ENCODE results near the gene XPO4. TPM values are rescaled to one million over a fixed set of nuclear protein-coding genes. Genes with fewer than 3 reads are reported as not detected.

XPO4 gene
- total RNA-seq, 2 experiments from 2014 or later: 32.4 to 34.5 TPM

DNA sequence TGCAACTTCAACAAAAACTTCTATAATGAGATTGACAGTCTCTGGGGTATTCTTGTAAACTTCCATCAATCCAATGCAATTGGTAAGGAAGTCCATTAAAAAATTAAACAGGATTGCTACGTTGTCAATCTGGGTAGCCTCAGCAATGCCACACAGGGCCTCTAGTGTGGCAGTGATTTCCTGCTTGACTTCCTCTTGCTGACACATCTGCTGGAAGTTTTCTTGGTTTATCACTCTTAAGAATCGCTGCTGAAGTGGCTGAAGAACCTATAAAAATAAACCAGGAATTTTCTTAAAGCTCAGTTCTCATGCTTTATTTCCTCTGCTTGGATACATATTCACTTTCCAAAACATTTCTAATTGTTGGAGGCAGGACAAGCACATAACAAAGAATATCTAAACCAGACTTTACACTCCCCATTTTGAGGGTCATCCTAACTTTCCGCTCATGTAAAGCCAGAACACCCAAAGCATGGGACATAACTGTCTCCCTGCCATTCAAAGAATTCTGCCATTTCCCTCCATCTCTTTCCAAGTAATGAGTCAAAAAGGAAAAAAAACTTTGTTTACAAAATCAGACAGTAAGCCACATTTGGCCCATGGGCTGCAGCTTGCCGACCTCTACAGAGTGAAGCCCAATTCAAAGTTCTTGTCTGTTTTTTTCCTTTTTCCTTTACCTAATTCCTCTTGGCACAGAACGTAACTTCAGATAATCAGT is 105.6 kb downstream of the XPO4 start:
- Mint-ChIP-seq H3K4me3 (no peak overlapping the region), H3K27ac (peak overlapping the region; percentile 20), H3K9me3 (no peaks in the 10 kb centered on the region), H3K4me1 (peaks cover 21% of the 10 kb centered on the region), H3K36me3 (peaks cover 19% of the 10 kb centered on the region), H3K27me3 (no peaks in the 10 kb centered on the region)
- DNase-seq: no peak

DNA sequence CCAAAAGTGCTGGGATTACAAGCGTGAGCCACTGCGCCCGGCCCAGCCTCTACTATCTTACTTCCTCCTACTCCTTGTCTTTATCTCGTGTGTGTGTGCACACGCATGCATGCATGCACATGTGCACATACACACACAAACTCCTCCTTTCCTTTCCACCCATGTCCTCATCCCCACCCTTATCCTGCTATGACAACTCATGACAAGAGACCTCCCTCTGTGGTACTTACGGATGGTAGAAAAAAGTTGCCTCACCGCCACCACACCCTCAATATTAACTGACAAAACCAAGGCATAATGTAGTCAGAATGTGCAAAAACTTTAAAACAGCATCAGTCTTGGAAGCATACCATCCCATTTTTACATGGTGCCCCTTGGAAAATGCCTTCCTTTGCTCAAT is 112.9 kb downstream of the XPO4 start:
- Mint-ChIP-seq H3K9me3 (no peaks in the 10 kb centered on the region), H3K27ac (no peak overlapping the region)

GRCh38 chr13:20788312-20788711 is 114.2 kb downstream of the XPO4 start:
- peaks cover 31% of the 10 kb centered on the region for H3K36me3 Mint-ChIP-seq
- H3K9me3 Mint-ChIP-seq: no peaks in the 10 kb centered on the region
- H3K27me3 Mint-ChIP-seq: no peaks in the 10 kb centered on the region
- no peak overlapping the region for H3K27ac Mint-ChIP-seq
- H3K4me3 Mint-ChIP-seq: no peak overlapping the region
- H3K4me1 Mint-ChIP-seq: no peaks in the 10 kb centered on the region
- DNase-seq: no peak

More for the DNA sequence above, 112.9 kb downstream of the XPO4 start:
- no peaks in the 10 kb centered on the region for H3K27me3 Mint-ChIP-seq
- H3K4me1 Mint-ChIP-seq: no peaks in the 10 kb centered on the region
- no peak overlapping the region for H3K4me3 Mint-ChIP-seq
- DNase-seq: no peak
- H3K36me3 Mint-ChIP-seq: peaks cover 27% of the 10 kb centered on the region

GRCh38 chr13:20787180-20787579 is 115.4 kb downstream of the XPO4 start:
- Mint-ChIP-seq H3K36me3 (peaks cover 30% of the 10 kb centered on the region), H3K9me3 (no peaks in the 10 kb centered on the region)

DNA sequence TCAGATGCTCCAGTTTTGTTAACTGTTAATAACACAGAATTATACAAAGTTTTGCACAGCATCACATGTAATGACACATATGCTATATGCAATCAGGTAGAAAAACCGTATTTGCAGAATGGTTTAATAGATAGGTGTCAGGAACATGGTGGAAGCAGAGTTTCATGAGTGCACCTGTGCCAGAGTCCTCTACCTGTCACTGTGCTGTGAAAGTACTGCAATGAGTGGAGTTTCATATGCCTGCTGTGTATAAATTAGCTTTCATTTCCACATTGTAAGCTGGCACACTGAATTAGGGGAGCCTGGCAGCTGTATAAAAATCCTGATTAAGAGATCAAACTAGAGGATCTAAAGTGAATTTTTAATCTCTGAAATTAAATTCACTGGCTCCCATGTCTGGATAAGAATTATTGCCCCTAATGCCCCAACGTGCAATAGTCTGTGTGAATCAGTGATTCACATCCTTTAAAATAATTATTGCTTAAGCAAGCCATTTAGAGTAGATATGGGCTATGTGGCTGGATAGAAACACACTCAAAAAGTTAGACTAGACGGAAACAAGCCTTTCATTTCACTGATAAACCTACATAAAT is 120.3 kb downstream of the XPO4 start:
- no peaks in the 10 kb centered on the region for H3K9me3 Mint-ChIP-seq
- no peak overlapping the region for H3K4me3 Mint-ChIP-seq
- no peak overlapping the region for H3K27ac Mint-ChIP-seq
- H3K36me3 Mint-ChIP-seq: peaks cover 24% of the 10 kb centered on the region
- DNase-seq: no peak
- peaks cover 18% of the 10 kb centered on the region for H3K4me1 Mint-ChIP-seq
- no peaks in the 10 kb centered on the region for H3K27me3 Mint-ChIP-seq

More at GRCh38 chr13:20787180-20787579, 115.4 kb downstream of the XPO4 start:
- Mint-ChIP-seq H3K27ac (no peak overlapping the region), H3K4me1 (peaks cover 10% of the 10 kb centered on the region), H3K27me3 (no peaks in the 10 kb centered on the region), H3K4me3 (no peak overlapping the region)
- DNase-seq: no peak

DNA sequence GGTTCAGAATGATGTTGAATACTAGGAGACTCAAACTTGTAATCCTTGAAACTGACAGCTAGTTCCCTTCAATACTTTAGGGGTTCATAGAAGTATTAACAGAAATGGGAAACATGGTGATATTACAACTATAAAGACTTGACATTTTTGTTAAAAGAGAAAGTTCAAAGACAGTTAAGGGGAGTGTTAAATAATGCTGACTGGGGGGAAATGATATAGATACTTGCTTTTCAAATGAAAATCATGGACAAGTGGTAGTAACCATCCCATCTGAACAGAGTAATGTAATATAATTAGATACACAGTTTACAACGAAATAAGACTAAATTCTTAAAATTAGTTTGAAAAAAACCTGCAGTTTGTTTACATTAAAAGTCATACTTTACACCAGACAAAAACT is 122.2 kb downstream of the XPO4 start:
- Mint-ChIP-seq H3K4me3 (no peak overlapping the region), H3K9me3 (no peaks in the 10 kb centered on the region), H3K27me3 (no peaks in the 10 kb centered on the region), H3K27ac (no peak overlapping the region), H3K36me3 (peaks cover 29% of the 10 kb centered on the region), H3K4me1 (peaks cover 20% of the 10 kb centered on the region)
- DNase-seq: no peak

GRCh38 chr13:20779405-20779804 is 123.1 kb downstream of the XPO4 start:
- Mint-ChIP-seq H3K27ac (no peak overlapping the region), H3K36me3 (peaks cover 32% of the 10 kb centered on the region), H3K27me3 (no peaks in the 10 kb centered on the region), H3K9me3 (no peaks in the 10 kb centered on the region), H3K4me3 (no peak overlapping the region), H3K4me1 (peaks cover 25% of the 10 kb centered on the region)
- no peak for DNase-seq

- no peak for DNase-seq
- Mint-ChIP-seq H3K27ac (no peak overlapping the region), H3K9me3 (no peaks in the 10 kb centered on the region), H3K4me1 (peaks cover 32% of the 10 kb centered on the region), H3K4me3 (no peak overlapping the region), H3K27me3 (peaks cover 3% of the 10 kb centered on the region), H3K36me3 (peaks cover 29% of the 10 kb centered on the region)
These were observed 124.2 kb downstream of the XPO4 start for GRCh38 chr13:20778311-20778710.

DNA sequence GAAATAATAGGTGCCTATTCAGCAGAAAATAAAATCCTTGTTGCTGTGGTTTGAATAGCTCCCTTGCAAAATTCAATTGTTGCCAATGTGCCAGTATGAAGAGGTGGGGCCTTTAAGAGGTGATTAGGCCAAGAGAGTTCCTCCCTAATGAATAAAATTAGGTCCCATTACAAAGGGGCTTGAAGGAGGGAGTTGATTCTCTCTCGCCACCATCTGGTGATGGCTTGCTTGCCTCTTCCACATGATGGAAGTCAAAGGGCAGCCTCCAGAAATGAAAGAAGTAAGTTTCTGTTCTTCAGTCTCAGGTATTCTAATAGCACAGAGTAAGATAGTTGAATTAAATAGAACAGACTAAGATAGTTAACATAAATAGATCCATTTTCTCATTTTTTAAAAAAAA is 125.8 kb downstream of the XPO4 start:
- Mint-ChIP-seq H3K27ac (no peak overlapping the region), H3K4me3 (no peak overlapping the region), H3K36me3 (peaks cover 38% of the 10 kb centered on the region), H3K9me3 (no peaks in the 10 kb centered on the region), H3K27me3 (peaks cover 3% of the 10 kb centered on the region), H3K4me1 (peaks cover 28% of the 10 kb centered on the region)
- DNase-seq: no peak

DNA sequence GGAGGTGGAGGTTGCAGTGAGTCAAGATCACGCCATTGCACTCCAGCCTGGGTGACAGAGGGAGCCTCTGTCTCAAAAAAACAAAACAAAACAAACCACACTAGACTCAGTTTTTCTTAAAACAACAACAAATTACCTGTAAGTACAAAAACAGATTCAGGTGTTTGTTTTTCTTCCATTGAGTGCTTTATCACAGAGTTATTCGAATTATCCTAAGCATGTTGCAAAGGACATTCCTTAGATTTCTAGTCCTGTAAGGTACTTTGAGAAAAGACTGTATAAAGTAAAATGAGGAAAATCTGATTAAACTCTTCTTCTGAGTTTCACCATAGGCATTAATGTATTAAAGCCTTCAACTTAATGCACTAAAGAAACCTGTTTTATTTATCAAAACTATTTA is 126.6 kb downstream of the XPO4 start:
- Mint-ChIP-seq H3K4me3 (no peak overlapping the region), H3K36me3 (peaks cover 44% of the 10 kb centered on the region), H3K27me3 (peaks cover 3% of the 10 kb centered on the region), H3K9me3 (no peaks in the 10 kb centered on the region), H3K27ac (no peak overlapping the region), H3K4me1 (peaks cover 31% of the 10 kb centered on the region)
- DNase-seq: no peak

DNA sequence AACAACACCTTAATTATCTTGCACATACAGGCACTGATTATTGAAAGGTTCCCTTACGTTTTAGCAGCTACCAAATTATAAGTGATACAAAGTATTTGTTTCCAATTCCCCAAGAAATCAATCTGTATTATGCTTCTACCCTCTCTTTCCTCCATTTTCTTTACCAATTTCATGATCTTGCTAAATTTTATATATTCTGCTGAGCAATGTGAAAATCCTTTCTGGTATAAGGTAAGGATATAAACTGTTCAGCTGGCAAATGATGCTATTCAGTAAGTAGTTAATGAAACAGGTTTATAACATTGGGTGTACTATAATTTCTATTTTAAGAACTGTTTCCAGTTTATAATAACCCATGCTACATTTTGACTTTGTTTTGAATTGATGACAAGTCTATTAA is 127.8 kb downstream of the XPO4 start:
- Mint-ChIP-seq H3K36me3 (peaks cover 55% of the 10 kb centered on the region), H3K4me1 (peaks cover 35% of the 10 kb centered on the region), H3K4me3 (peak overlapping the region; percentile 92), H3K9me3 (peaks cover 8% of the 10 kb centered on the region), H3K27ac (peak overlapping the region; percentile 16), H3K27me3 (peaks cover 3% of the 10 kb centered on the region)
- DNase-seq: no peak

DNA sequence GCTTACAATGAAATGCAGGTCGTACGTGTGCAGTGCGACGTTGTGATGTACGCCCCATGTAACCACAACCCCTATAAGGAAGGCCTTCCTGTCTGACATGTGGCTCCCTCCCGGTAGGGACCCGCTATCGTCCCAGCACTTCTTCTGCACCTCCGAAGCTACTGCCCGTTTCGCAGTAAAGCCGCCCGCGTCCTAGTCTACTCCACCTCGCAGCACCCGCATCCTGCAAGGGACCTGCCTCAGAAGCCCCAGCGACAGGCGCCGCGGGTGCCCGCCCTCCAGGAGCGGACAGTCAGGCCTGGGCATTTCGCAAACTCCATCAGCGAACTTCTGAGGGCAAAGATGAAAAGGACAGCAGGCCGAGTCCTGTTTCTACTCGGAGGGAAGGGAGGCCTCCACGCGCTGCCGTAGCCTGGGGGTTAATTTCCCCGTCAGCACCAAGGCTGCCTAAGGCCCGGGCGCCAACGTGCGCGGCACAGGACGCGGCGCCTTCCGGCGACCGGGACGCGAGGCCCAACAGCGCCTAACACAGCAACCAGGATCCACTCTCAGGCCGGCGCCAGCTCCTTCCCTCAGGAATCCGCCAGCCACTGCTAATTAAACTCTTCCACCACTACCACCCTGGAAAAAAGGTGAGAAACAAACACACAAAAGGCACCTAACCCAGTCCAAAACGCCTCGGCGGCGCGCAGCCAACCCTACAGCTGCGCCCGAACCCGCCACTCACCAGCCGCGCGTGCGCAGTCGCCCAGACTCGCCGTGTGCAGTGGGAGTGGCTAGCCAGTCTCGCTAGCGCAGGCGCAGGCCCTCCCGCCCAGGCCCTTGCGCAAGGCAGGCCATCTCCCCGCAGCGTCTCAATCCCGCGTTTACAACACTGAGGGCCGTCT is 129.1 kb downstream of the XPO4 start, which contains the start of gene EEF1AKMT1:
Gene EEF1AKMT1, minus strand, starts transcription at position 768 of the 887 bp plus-strand sequence. CDS start 16,363 bp downstream, outside the sequence.
- H3K36me3 Mint-ChIP-seq: peaks cover 68% of the 10 kb centered on the region
- peaks cover 46% of the 10 kb centered on the region for H3K4me1 Mint-ChIP-seq
- peak within 1 kb of the TSS; percentile 98 for H3K27ac Mint-ChIP-seq
- H3K27me3 Mint-ChIP-seq: peaks cover 3% of the 10 kb centered on the region
- DNase-seq: peak; percentile 97
- peaks cover 20% of the 10 kb centered on the region for H3K9me3 Mint-ChIP-seq
- H3K4me3 Mint-ChIP-seq: peak within 1 kb of the TSS; percentile 92

- Mint-ChIP-seq H3K27me3 (peaks cover 3% of the 10 kb centered on the region), H3K4me3 (peak overlapping the region; percentile 92), H3K4me1 (peaks cover 45% of the 10 kb centered on the region), H3K9me3 (peaks cover 28% of the 10 kb centered on the region), H3K36me3 (peaks cover 77% of the 10 kb centered on the region), H3K27ac (peak overlapping the region; percentile 98)
- peak; percentile 2 for DNase-seq
These were observed 130.0 kb downstream of the XPO4 start for GRCh38 chr13:20772401-20773131.

GRCh38 chr13:20769834-20770233 is 132.7 kb downstream of the XPO4 start:
- Mint-ChIP-seq H3K36me3 (peaks cover 72% of the 10 kb centered on the region), H3K4me3 (no peak overlapping the region), H3K27ac (no peak overlapping the region), H3K27me3 (peaks cover 3% of the 10 kb centered on the region), H3K4me1 (peaks cover 41% of the 10 kb centered on the region), H3K9me3 (peaks cover 35% of the 10 kb centered on the region)
- DNase-seq: no peak

All from activated naive CD8-positive, alpha-beta T cell treated with anti-CD3 and anti-CD28 coated beads for 36 hours (primary cell).